ENCODE measurements around the gene DUSP16. TPM values are rescaled to one million over a fixed set of nuclear protein-coding genes. Genes with fewer than 3 reads are reported as not detected.
A peak's percentile ranks its signal among the peaks of the same experiment; 100 is the strongest.
"Not testable (repeated sequence)": the region's sequence is repeated elsewhere in the genome, so short reads cannot be mapped to it uniquely, and the experiment has no call there.

DUSP16 gene
- total RNA-seq, result 24.5 TPM
- long read RNA-seq, full-length matches to known transcripts, result 2 of 18 reads
- long read RNA-seq, partial matches to known transcripts, result 0 of 18 reads
- long read RNA-seq, other reads (novel, unspliced or antisense), result 16 of 18 reads

GRCh38 chr12:12562585-12563261, at the start of gene DUSP16:
Gene DUSP16, minus strand, starts transcription at chr12:12562863. Its CDS starts 41,765 bp downstream, at chr12:12521098.
- DNase-seq (ENCODE audit: low spot score), result peak; percentile 97
- intact Hi-C loops (cut with DNase I), result loop anchor here (1.0 to 5.0 kb wide), 7 partner anchors 49 to 165 kb away; partner anchors contain the start of genes CREBL2 and GPR19

- intact Hi-C loops (cut with DNase I), result loop anchor here (5.0 kb wide), 2 partner anchors 85 to 105 kb away; partner anchors contain the start of genes CDKN1B and GPR19
- DNase-seq (ENCODE audit: low spot score), result no peak
Measured at GRCh38 chr12:12612358-12612757, 49.7 kb upstream of the DUSP16 start.

- intact Hi-C loops (cut with DNase I), result loop anchor here (1.0 to 5.0 kb wide), 3 partner anchors 49 to 106 kb away; partner anchors contain the start of genes CDKN1B, DUSP16 and GPR19
- peak; percentile 95 for DNase-seq (ENCODE audit: low spot score)
Measured at GRCh38 chr12:12611512-12612306, 49.0 kb upstream of the DUSP16 start, which contains the start of gene CREBL2. Gene CREBL2, plus strand, starts transcription at chr12:12611876. Its CDS starts 297 bp downstream, at chr12:12612173.

GRCh38 chr12:12610711-12611110, 48.0 kb upstream of the DUSP16 start:
- no peak for DNase-seq (ENCODE audit: low spot score)
- intact Hi-C loops (cut with DNase I), result loop anchor here (1.0 to 5.0 kb wide), 3 partner anchors 48 to 107 kb away; partner anchors contain the start of genes CDKN1B, DUSP16 and GPR19

- intact Hi-C loops (cut with DNase I), result loop anchor here (5.0 kb wide), 2 partner anchors 88 to 108 kb away; partner anchors contain the start of genes CDKN1B and GPR19
- DNase-seq (ENCODE audit: low spot score), result no peak
Measured at GRCh38 chr12:12609692-12610091, 47.0 kb upstream of the DUSP16 start.

- DNase-seq (ENCODE audit: low spot score), result no peak
- intact Hi-C loops (cut with DNase I), result no loop called here
Measured at GRCh38 chr12:12608557-12608957, 45.9 kb upstream of the DUSP16 start.

GRCh38 chr12:12606781-12607589, 44.3 kb upstream of the DUSP16 start:
- intact Hi-C loops (cut with DNase I), result no loop called here
- DNase-seq (ENCODE audit: low spot score), result no peak

GRCh38 chr12:12604740-12605139, 42.1 kb upstream of the DUSP16 start:
- intact Hi-C loops (cut with DNase I), result no loop called here
- DNase-seq (ENCODE audit: low spot score), result no peak

- intact Hi-C loops (cut with DNase I), result no loop called here
- DNase-seq (ENCODE audit: low spot score), result no peak
Measured at GRCh38 chr12:12600659-12601058, 38.0 kb upstream of the DUSP16 start.

- DNase-seq (ENCODE audit: low spot score), result no peak
- intact Hi-C loops (cut with DNase I), result no loop called here
Measured at GRCh38 chr12:12599750-12600643, 37.3 kb upstream of the DUSP16 start.

GRCh38 chr12:12598864-12599263, 36.2 kb upstream of the DUSP16 start:
- intact Hi-C loops (cut with DNase I), result no loop called here

GRCh38 chr12:12596598-12596997, 33.9 kb upstream of the DUSP16 start:
- intact Hi-C loops (cut with DNase I); DNase-seq (ENCODE audit: low spot score): not testable (repeated sequence)

More at GRCh38 chr12:12598864-12599263, 36.2 kb upstream of the DUSP16 start:
- no peak for DNase-seq (ENCODE audit: low spot score)

GRCh38 chr12:12595929-12596328, 33.3 kb upstream of the DUSP16 start:
- not testable (repeated sequence) for DNase-seq (ENCODE audit: low spot score)

GRCh38 chr12:12592930-12593329, 30.3 kb upstream of the DUSP16 start:
- no peak for DNase-seq (ENCODE audit: low spot score)
- intact Hi-C loops (cut with DNase I), result no loop called here

More at GRCh38 chr12:12595929-12596328, 33.3 kb upstream of the DUSP16 start:
- intact Hi-C loops (cut with DNase I), result not testable (repeated sequence)

GRCh38 chr12:12590961-12591360, 28.3 kb upstream of the DUSP16 start:
- intact Hi-C loops (cut with DNase I), result no loop called here
- DNase-seq (ENCODE audit: low spot score), result no peak

- intact Hi-C loops (cut with DNase I); DNase-seq (ENCODE audit: low spot score): not testable (repeated sequence)
Measured at GRCh38 chr12:12588436-12588835, 25.8 kb upstream of the DUSP16 start.

GRCh38 chr12:12587878-12588277, 25.2 kb upstream of the DUSP16 start:
- intact Hi-C loops (cut with DNase I), result no loop called here
- no peak for DNase-seq (ENCODE audit: low spot score)
